Endothelial cell (in vitro differentiated cells): ENCODE data around the gene PLXNA3. TPM values are rescaled to one million over a fixed set of nuclear protein-coding genes. Genes with fewer than 3 reads are reported as not detected.

Experiments
- DNase-seq: peaks from one replicate; pipeline ENCODE4 v3.0.0; 2021; ENCODE audit warnings: low spot score
- H3K27ac Mint-ChIP-seq: one replicate; pipeline ENCODE4 v1.8.0; 2021; ENCODE audit warnings: mixed read lengths, inconsistent platforms; ENCODE audit not compliant: unreplicated experiment
- H3K27me3 Mint-ChIP-seq: one replicate; pipeline ENCODE4 v1.8.0; 2021; ENCODE audit warnings: mild to moderate bottlenecking, moderate library complexity, mixed read lengths, inconsistent platforms; ENCODE audit not compliant: unreplicated experiment
- H3K36me3 Mint-ChIP-seq: one replicate; pipeline ENCODE4 v1.8.0; 2021; ENCODE audit warnings: mild to moderate bottlenecking, low read depth, mixed read lengths, inconsistent platforms; ENCODE audit not compliant: unreplicated experiment
- H3K4me1 Mint-ChIP-seq: one replicate; pipeline ENCODE4 v1.8.0; 2021; ENCODE audit warnings: mild to moderate bottlenecking, mixed read lengths, inconsistent platforms; ENCODE audit not compliant: unreplicated experiment
- H3K4me3 Mint-ChIP-seq: one replicate; pipeline ENCODE4 v1.8.0; 2021; ENCODE audit warnings: mild to moderate bottlenecking, mixed read lengths, inconsistent platforms; ENCODE audit not compliant: unreplicated experiment
- H3K9me3 Mint-ChIP-seq: one replicate; pipeline ENCODE4 v1.8.0; 2021; ENCODE audit warnings: mixed read lengths, inconsistent platforms; ENCODE audit not compliant: unreplicated experiment
- CTCF ChIP-seq: fragments of 200-600 bp; sonication (generic); IDR thresholded peaks from one replicate; pipeline ENCODE4 v1.5.0; 2021; ENCODE audit warnings: antibody characterized with exemption; ENCODE audit not compliant: unreplicated experiment
- total RNA-seq: library from RNA; stranded (reverse); fragmentation: NEBNext Ultra II Directional; extraction: Animal tissue kit (Norgen Biotek cat#: 25700); gene quantifications from one replicate; pipeline ENCODE4 v1.2.1, GENCODE V29; 2021; ENCODE audit not compliant: unreplicated experiment

PLXNA3 gene
- total RNA-seq, 1 donor from 2014 or later, result 54.5 TPM

- Mint-ChIP-seq H3K4me3 (peak overlapping the region; percentile 81), H3K9me3 (no peaks in the 10 kb centered on the region), H3K36me3 (peaks cover 9% of the 10 kb centered on the region), H3K27ac (peak overlapping the region; percentile 91), H3K27me3 (peaks cover 7% of the 10 kb centered on the region), H3K4me1 (peaks cover 18% of the 10 kb centered on the region)
- TF ChIP-seq CTCF, result no peak
- no peak for DNase-seq
Measured at GRCh38 chrX:154430479-154430878, 27.6 kb upstream of the PLXNA3 start.

- no peak for DNase-seq
- Mint-ChIP-seq H3K4me1 (peaks cover 19% of the 10 kb centered on the region), H3K27me3 (peaks cover 7% of the 10 kb centered on the region), H3K36me3 (peaks cover 9% of the 10 kb centered on the region), H3K4me3 (peak overlapping the region; percentile 81), H3K9me3 (no peaks in the 10 kb centered on the region), H3K27ac (peak overlapping the region; percentile 91)
- TF ChIP-seq CTCF, result no peak
Measured at GRCh38 chrX:154430916-154431315, 27.2 kb upstream of the PLXNA3 start.

- DNase-seq, result no peak
- peaks cover 23% of the 10 kb centered on the region for H3K4me1 Mint-ChIP-seq
- H3K9me3 Mint-ChIP-seq, result no peaks in the 10 kb centered on the region
- H3K27me3 Mint-ChIP-seq, result peaks cover 7% of the 10 kb centered on the region
- peaks cover 9% of the 10 kb centered on the region for H3K36me3 Mint-ChIP-seq
- no peak overlapping the region for H3K27ac Mint-ChIP-seq
- no peak for TF ChIP-seq CTCF
- no peak overlapping the region for H3K4me3 Mint-ChIP-seq
Measured at GRCh38 chrX:154431341-154431740, 26.7 kb upstream of the PLXNA3 start.

GRCh38 chrX:154432210-154432609 lies 25.9 kb upstream of the PLXNA3 start:
- TF ChIP-seq CTCF, result no peak
- H3K4me3 Mint-ChIP-seq, result no peak overlapping the region
- peaks cover 23% of the 10 kb centered on the region for H3K4me1 Mint-ChIP-seq
- peaks cover 9% of the 10 kb centered on the region for H3K36me3 Mint-ChIP-seq
- no peaks in the 10 kb centered on the region for H3K9me3 Mint-ChIP-seq
- H3K27ac Mint-ChIP-seq, result no peak overlapping the region
- H3K27me3 Mint-ChIP-seq, result peaks cover 7% of the 10 kb centered on the region
- DNase-seq, result no peak

- H3K27ac Mint-ChIP-seq, result no peak overlapping the region
- peaks cover 7% of the 10 kb centered on the region for H3K27me3 Mint-ChIP-seq
- TF ChIP-seq CTCF, result no peak
- peak overlapping the region; percentile 31 for H3K4me3 Mint-ChIP-seq
- H3K36me3 Mint-ChIP-seq, result peaks cover 9% of the 10 kb centered on the region
- H3K4me1 Mint-ChIP-seq, result peaks cover 23% of the 10 kb centered on the region
- DNase-seq, result no peak
- no peaks in the 10 kb centered on the region for H3K9me3 Mint-ChIP-seq
Measured at GRCh38 chrX:154433605-154434004, 24.5 kb upstream of the PLXNA3 start.
